Measurements from ENCODE around the gene NUP62.

NUP62 gene

DNA sequence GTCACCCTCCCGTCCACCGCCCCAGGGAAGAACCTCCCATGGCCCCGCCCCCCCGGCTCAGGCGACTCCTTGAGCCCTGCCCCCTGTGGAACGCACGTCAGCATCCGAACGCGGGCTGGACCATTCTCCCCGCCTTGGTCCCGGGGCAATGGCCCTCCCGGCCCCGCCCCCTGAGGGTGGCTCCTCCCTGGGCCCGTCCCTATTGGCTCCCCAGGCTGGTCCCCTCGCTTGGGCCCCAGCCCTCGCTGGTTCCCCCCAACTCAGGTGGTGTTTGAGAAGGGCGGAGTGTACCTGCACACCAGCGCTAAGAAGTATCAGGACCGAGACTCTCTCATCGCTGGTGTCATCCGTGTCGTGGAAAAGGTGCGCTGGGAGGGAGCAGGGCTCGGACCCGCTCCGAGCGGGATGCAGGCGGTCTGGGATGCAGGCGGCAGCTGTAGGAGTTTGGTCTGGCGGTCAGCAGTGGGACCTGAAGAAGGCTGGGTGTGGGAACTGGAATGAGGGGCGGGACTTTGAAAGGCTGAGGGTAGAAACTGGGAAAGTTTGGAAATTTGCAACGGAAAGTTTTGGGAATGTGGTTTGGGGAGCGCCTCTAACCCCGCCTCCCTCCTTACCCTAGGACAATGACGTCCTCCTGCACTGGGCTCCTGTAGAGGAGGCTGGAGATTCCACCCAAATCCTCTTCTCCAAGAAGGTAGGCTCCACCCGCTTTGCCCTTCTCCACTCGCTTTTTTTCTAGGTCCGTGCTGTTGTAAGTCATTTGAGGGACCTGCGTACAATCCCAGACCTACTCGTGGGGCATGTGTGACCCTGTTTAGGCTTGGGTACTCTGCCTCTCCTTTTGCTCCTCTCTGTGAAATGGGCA, 51.2 kb downstream of the NUP62 start:
- no peak for TF ChIP-seq FOXM1 (IDR thresholded peaks at IDR 0.05; ENCODE audit: borderline replicate concordance, low read depth)
- TF ChIP-seq ZBTB7A (IDR thresholded peaks at IDR 0.05; ENCODE audit: low read depth) = 0 out of 2 replicates have a peak, but pooled peaks have one; percentile 1

DNA sequence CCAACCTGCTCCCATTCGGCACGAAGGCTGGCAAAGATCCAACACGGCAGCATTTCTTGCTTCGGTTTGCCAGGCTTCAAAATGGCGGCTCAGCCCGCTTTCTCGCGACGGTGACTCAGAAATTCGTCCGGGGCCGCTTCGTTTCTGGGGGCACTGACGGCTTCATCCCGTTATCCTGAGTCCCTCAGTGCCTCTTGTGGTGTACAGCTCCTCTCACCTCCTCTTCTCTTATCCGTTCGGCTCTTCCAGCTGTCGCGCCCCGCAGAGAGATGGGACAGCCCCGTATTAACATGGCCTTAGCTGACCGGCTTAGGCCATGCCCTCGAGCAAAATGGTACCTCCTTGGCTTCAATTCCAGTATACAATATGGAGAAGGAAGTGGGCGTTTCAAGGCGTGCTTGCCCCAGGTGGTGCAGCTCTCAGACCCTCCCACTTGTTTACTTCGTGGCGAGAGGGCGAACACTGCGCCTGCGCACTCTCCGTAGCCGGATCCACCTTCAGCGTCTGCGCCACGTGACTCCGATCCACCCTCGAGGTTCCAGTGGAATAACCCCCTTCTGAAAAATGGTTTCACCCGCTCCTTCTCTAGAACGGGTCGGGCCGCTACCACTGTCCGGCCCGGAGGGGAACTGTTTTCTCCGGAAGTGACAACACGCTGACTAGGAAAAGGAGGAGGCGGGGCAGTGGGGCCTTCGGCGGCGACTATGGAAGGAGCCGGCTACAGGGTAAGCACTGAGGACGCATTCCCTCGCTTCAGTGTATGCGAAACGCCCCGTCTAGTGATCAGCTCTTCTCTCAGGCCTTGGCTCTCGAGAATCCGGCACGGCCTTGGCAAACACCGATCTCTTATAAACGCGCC, 52.1 kb downstream of the NUP62 start, which contains the start of the genes AKT1S1 and TBC1D17:
AKT1S1 (minus strand) TSS at position 336 of the 859 bp plus-strand sequence. CDS start 4,060 bp downstream, outside the sequence.
TBC1D17 (plus strand) TSS at position 683 of the 859 bp plus-strand sequence; CDS start at position 705, 22 bp downstream.
- TF ChIP-seq FOXM1 (IDR thresholded peaks at IDR 0.05; ENCODE audit: borderline replicate concordance, low read depth) (0 out of 2 replicates have a peak, but pooled peaks have one; percentile 12), USF1 (IDR thresholded peaks at IDR 0.05) (peak; percentile 99), CEBPB (IDR thresholded peaks at IDR 0.05) (no peak), CREB1 (IDR thresholded peaks at IDR 0.05; ENCODE audit: low read depth) (peak; percentile 92), TAF1 (IDR thresholded peaks at IDR 0.05; ENCODE audit: low read depth) (peak; percentile 62), TCF12 (IDR thresholded peaks at IDR 0.05; ENCODE audit: low read depth) (no peak; the same call in 1 of the 2 replicates), YY1 (IDR thresholded peaks at IDR 0.05; ENCODE audit: low read depth) (peak; percentile 95), TEAD4 (IDR thresholded peaks at IDR 0.05) (0 out of 2 replicates have a peak, but pooled peaks have one; percentile 16), EGR1 (IDR thresholded peaks at IDR 0.05) (peak; percentile 92), EP300 (IDR thresholded peaks at IDR 0.05; ENCODE audit: borderline replicate concordance) (no peak), NFIC (IDR thresholded peaks at IDR 0.05) (peak; percentile 95)
- TF ChIP-seq, protein P1, sequence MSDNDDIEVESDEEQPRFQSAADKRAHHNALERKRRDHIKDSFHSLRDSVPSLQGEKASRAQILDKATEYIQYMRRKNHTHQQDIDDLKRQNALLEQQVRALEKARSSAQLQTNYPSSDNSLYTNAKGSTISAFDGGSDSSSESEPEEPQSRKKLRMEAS (IDR thresholded peaks at IDR 0.05) = peak; percentile 95

GRCh38 chr19:49876422-49877019, 52.8 kb downstream of the NUP62 start:
- TF ChIP-seq USF1 (IDR thresholded peaks at IDR 0.05) (peak; percentile 85), TCF12 (IDR thresholded peaks at IDR 0.05; ENCODE audit: low read depth) (peak; percentile 23; the same call in 1 of the 2 replicates), FOXM1 (IDR thresholded peaks at IDR 0.05; ENCODE audit: borderline replicate concordance, low read depth) (no peak), NFIC (IDR thresholded peaks at IDR 0.05) (no peak), RAD21 (IDR thresholded peaks at IDR 0.05; ENCODE audit: low read depth) (no peak), TAF1 (IDR thresholded peaks at IDR 0.05; ENCODE audit: low read depth) (peak; percentile 43), CREB1 (IDR thresholded peaks at IDR 0.05; ENCODE audit: low read depth) (peak; percentile 92), CEBPB (IDR thresholded peaks at IDR 0.05) (peak; percentile 41; the same call in 1 of the 2 replicates), TEAD4 (IDR thresholded peaks at IDR 0.05) (no peak; the same call in 1 of the 2 replicates), EP300 (IDR thresholded peaks at IDR 0.05; ENCODE audit: borderline replicate concordance) (peak; percentile 36; the same call in 1 of the 2 replicates), YY1 (IDR thresholded peaks at IDR 0.05; ENCODE audit: low read depth) (peak; percentile 99), EGR1 (IDR thresholded peaks at IDR 0.05) (peak; percentile 97), ZBTB7A (IDR thresholded peaks at IDR 0.05; ENCODE audit: low read depth) (no peak)
- TF ChIP-seq, protein P2, sequence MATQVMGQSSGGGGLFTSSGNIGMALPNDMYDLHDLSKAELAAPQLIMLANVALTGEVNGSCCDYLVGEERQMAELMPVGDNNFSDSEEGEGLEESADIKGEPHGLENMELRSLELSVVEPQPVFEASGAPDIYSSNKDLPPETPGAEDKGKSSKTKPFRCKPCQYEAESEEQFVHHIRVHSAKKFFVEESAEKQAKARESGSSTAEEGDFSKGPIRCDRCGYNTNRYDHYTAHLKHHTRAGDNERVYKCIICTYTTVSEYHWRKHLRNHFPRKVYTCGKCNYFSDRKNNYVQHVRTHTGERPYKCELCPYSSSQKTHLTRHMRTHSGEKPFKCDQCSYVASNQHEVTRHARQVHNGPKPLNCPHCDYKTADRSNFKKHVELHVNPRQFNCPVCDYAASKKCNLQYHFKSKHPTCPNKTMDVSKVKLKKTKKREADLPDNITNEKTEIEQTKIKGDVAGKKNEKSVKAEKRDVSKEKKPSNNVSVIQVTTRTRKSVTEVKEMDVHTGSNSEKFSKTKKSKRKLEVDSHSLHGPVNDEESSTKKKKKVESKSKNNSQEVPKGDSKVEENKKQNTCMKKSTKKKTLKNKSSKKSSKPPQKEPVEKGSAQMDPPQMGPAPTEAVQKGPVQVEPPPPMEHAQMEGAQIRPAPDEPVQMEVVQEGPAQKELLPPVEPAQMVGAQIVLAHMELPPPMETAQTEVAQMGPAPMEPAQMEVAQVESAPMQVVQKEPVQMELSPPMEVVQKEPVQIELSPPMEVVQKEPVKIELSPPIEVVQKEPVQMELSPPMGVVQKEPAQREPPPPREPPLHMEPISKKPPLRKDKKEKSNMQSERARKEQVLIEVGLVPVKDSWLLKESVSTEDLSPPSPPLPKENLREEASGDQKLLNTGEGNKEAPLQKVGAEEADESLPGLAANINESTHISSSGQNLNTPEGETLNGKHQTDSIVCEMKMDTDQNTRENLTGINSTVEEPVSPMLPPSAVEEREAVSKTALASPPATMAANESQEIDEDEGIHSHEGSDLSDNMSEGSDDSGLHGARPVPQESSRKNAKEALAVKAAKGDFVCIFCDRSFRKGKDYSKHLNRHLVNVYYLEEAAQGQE (IDR thresholded peaks at IDR 0.05; ENCODE audit: low read depth) = no peak
- TF ChIP-seq, protein P1 (IDR thresholded peaks at IDR 0.05) = peak; percentile 86

DNA sequence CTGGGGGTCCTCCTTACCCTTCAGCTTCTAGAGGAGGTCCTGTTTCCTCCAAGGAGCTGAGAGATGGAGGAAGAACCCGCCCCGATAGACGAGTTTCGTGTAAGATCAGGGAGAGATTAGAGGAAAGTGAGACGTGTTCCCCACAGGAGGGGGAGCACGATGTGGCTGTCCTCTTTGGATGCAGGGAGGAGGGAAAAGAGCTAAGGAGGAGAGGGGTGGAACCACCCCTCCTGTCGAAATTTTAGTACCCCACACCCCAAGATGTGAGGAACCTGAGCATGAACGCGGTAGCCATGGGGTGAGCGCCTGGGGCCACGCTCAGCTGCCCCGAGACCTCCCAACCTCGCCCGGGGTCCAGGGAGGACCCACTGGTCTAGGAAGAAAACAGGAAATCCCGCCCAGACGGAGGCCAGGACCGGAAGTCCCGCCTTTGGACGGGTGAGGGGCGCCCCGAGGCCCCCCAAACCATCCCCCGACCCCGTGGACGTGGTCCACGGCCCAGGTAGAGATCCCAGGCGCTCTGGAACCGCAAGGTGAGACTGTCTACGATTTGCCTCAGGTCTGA, 53.4 kb downstream of the NUP62 start:
- TF ChIP-seq ZBTB7A (IDR thresholded peaks at IDR 0.05; ENCODE audit: low read depth) (peak; percentile 68; the same call in 1 of the 2 replicates), TAF1 (IDR thresholded peaks at IDR 0.05; ENCODE audit: low read depth) (no peak)

DNA sequence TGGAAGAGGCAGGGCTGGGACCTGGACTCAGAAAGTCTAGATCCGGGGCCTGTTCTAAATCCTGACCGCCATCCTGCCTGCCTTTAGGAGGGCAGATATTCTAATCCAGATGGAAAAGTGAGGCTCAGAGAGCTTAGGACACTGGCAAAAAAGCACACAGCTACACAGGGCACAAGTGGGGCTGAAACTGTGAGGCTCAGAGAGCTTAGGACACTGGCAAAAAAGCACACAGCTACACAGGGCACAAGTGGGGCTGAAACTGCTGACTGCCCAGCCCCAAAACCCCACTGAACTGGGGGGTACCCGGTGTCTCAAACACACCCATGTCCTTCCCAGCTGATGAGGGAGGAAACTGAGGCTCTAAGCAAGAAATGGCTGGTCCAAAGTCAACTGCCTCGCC, 54.1 kb downstream of the NUP62 start:
- TF ChIP-seq ZBTB7A (IDR thresholded peaks at IDR 0.05; ENCODE audit: low read depth) = no peak
- no peak for TF ChIP-seq USF1 (IDR thresholded peaks at IDR 0.05)
- TF ChIP-seq YY1 (IDR thresholded peaks at IDR 0.05; ENCODE audit: low read depth) = no peak
- TF ChIP-seq EGR1 (IDR thresholded peaks at IDR 0.05) = no peak
- TF ChIP-seq RAD21 (IDR thresholded peaks at IDR 0.05; ENCODE audit: low read depth) = no peak
- TF ChIP-seq, protein P2 (IDR thresholded peaks at IDR 0.05; ENCODE audit: low read depth) = no peak
- TF ChIP-seq FOXM1 (IDR thresholded peaks at IDR 0.05; ENCODE audit: borderline replicate concordance, low read depth) = no peak
- TF ChIP-seq EP300 (IDR thresholded peaks at IDR 0.05; ENCODE audit: borderline replicate concordance) = no peak
- no peak for TF ChIP-seq CREB1 (IDR thresholded peaks at IDR 0.05; ENCODE audit: low read depth)
- no peak for TF ChIP-seq TAF1 (IDR thresholded peaks at IDR 0.05; ENCODE audit: low read depth)
- no peak for TF ChIP-seq TCF12 (IDR thresholded peaks at IDR 0.05; ENCODE audit: low read depth)
- TF ChIP-seq CEBPB (IDR thresholded peaks at IDR 0.05) = no peak

All from Ishikawa (cell line).